Body of pancreas (tissue), 4 donors: ENCODE results near the gene TGFBI. TPM values are rescaled to one million over a fixed set of nuclear protein-coding genes. Genes with fewer than 3 reads are reported as not detected.

Source experiments
- ATAC-seq: fragments of 150-250 bp; one replicate; pipeline ENCODE4 v1.9.1; 2016
- DNase-seq, 4 donors: peaks; one replicate each; pipeline ENCODE4 v3.0.0-alpha.2; 2019
- H3K27ac ChIP-seq, 4 donors: fragments of 200-600 bp; sonication (generic); 1 replicate in 3 of 4; 2 replicates in 1 of 4; pipeline versions ENCODE4 v1.5.1 to v1.6.1; 2016 to 2019; ENCODE audit warnings: mild to moderate bottlenecking in 1 of 4, mixed read lengths in 1 of 4, moderate library complexity in 1 of 4
- H3K27me3 ChIP-seq, 2 donors: fragments of 200-600 bp; sonication (generic); one replicate each; pipeline ENCODE4 v1.6.0; 2016; ENCODE audit warnings: mild to moderate bottlenecking in 1 of 2
- H3K36me3 ChIP-seq, 2 donors: fragments of 200-600 bp; sonication (generic); replicated peaks in 1 of 2; 2 replicates each; pipeline ENCODE4 v1.5.1; 2016; ENCODE audit warnings: low read depth in 2 of 2; ENCODE audit not compliant: insufficient read depth in 1 of 2
- H3K4me1 ChIP-seq: fragments of 200-600 bp; sonication (generic); one replicate; pipeline ENCODE4 v1.6.0; 2016
- H3K4me3 ChIP-seq, 2 donors: fragments of 200-600 bp; sonication (generic); 1 replicate in 1 of 2; 2 replicates in 1 of 2; pipeline ENCODE4 v1.5.1; 2016 to 2019
- H3K9me3 ChIP-seq, 3 donors: fragments of 200-600 bp; sonication (generic); 1 replicate in 2 of 3; 2 replicates in 1 of 3; pipeline ENCODE4 v1.5.1; 2016
- POLR2A ChIP-seq, 3 donors: fragments of 450-650 bp; IDR thresholded peaks; one replicate each; pipeline ENCODE4 v1.6.1; 2016; ENCODE audit warnings: antibody characterized with exemption in 3 of 3, mild to moderate bottlenecking in 2 of 3
- WGBS, 2 donors: methylation state at CpG; one replicate each; pipeline ENCODE4 v1.1.5; 2017; 5-methylcytosine and 5-hydroxymethylcytosine counted together
- intact Hi-C: fragments of 100-400 bp; cut with DNase I; formaldehyde crosslinking; loops from one replicate; pipeline ENCODE4 v1.15.1; 2023
- total RNA-seq, 2 donors: library from RNA; depleted of rRNA; stranded (reverse); fragments of >200 nt; gene quantifications; one replicate each; pipeline ENCODE4 v1.1.0, GENCODE V29; 2016
- TF ChIP-seq, protein P1 (sequence below), 7 experiments: fragments of 450-650 bp in 4 of 7; fragments of 200-600 bp in 3 of 7; sonication (generic) in 3 of 7; IDR thresholded peaks; one replicate each; pipeline ENCODE4 v1.5.1; 2016 to 2019; ENCODE audit warnings: antibody characterized with exemption in 7 of 7

The TGFBI gene
- total RNA-seq, 2 donors from 2014 or later: 7.6 to 23.9 TPM

DNA sequence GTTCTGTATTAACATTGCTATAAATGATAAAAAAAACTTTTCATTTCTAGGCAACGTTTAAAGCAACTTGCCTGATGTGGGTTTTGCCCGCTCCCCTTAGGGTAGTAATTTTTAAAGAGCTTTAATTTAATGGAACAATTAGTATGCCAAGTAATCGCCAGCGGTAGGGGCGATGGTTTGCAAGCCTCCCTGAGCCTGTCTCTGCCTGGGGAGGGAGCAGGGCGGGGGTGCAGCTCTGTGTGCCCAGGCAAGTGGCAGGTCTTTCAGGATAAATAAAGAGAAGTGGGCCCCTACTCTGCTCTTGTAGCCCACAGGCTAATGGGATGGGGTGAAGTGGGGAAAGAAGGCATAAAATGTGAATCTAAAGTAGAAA lies 13.8 kb upstream of the TGFBI start:
- H3K4me3 ChIP-seq: no peak overlapping the region
- no peaks in the 10 kb centered on the region for H3K4me1 ChIP-seq
- no peaks in the 10 kb centered on the region for H3K9me3 ChIP-seq
- 90 to 93% methylated on average over 6 of the region's 6 CpGs for WGBS, 2 donors
- DNase-seq (no peak), ATAC-seq (no peak)
- no peaks in the 10 kb centered on the region for H3K27me3 ChIP-seq
- H3K36me3 ChIP-seq: no peaks in the 10 kb centered on the region
- no peak overlapping the region for H3K27ac ChIP-seq
- TF ChIP-seq, protein P1, sequence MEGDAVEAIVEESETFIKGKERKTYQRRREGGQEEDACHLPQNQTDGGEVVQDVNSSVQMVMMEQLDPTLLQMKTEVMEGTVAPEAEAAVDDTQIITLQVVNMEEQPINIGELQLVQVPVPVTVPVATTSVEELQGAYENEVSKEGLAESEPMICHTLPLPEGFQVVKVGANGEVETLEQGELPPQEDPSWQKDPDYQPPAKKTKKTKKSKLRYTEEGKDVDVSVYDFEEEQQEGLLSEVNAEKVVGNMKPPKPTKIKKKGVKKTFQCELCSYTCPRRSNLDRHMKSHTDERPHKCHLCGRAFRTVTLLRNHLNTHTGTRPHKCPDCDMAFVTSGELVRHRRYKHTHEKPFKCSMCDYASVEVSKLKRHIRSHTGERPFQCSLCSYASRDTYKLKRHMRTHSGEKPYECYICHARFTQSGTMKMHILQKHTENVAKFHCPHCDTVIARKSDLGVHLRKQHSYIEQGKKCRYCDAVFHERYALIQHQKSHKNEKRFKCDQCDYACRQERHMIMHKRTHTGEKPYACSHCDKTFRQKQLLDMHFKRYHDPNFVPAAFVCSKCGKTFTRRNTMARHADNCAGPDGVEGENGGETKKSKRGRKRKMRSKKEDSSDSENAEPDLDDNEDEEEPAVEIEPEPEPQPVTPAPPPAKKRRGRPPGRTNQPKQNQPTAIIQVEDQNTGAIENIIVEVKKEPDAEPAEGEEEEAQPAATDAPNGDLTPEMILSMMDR (IDR thresholded peaks at IDR 0.05): no peak
- TF ChIP-seq POLR2A (IDR thresholded peaks at IDR 0.05): no peak
- intact Hi-C loops: no loop called here

DNA sequence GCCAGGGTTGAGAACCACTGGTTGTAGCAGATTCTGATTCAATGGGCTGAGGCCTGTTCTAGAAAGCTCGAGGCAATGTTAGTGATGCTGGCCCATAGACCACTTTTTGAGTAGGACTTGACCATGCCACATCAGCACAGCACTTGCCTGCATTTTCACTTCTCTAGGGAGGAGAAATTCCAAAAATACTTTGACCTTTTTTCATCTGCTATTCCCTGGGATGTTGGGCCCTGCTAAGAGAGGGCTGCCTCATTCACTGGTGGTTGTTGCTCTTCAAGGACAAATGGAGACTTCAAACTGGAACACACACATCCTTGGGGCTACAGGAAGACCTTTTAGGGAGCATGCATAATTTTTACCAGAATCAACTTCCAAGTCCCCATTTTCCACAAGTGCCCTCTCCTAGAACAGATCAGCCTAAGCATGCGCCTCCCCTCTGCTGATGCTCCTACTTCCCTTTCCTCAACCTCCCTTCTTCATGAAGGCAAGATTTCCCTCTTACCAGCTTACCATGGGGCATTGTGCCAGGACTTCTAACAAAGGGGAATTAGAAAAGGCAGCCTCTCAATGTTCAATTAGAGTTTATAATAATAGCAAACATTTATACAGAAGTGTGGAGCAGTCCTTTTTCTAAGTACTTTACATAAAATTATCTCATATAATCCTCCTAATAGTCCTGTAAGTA lies 12.7 kb upstream of the TGFBI start:
- no peak for TF ChIP-seq POLR2A (IDR thresholded peaks at IDR 0.05)
- TF ChIP-seq, protein P1 (IDR thresholded peaks at IDR 0.05): no peak
- H3K4me1 ChIP-seq: peaks cover 5% of the 10 kb centered on the region
- intact Hi-C loops: no loop called here
- H3K36me3 ChIP-seq: no peaks in the 10 kb centered on the region
- ATAC-seq (no peak), DNase-seq (no peak)
- no peaks in the 10 kb centered on the region for H3K9me3 ChIP-seq
- H3K4me3 ChIP-seq: no peak overlapping the region
- 91 to 93% methylated on average over 2 of the region's 2 CpGs for WGBS, 2 donors
- H3K27ac ChIP-seq: no peak overlapping the region
- H3K27me3 ChIP-seq: no peaks in the 10 kb centered on the region

DNA sequence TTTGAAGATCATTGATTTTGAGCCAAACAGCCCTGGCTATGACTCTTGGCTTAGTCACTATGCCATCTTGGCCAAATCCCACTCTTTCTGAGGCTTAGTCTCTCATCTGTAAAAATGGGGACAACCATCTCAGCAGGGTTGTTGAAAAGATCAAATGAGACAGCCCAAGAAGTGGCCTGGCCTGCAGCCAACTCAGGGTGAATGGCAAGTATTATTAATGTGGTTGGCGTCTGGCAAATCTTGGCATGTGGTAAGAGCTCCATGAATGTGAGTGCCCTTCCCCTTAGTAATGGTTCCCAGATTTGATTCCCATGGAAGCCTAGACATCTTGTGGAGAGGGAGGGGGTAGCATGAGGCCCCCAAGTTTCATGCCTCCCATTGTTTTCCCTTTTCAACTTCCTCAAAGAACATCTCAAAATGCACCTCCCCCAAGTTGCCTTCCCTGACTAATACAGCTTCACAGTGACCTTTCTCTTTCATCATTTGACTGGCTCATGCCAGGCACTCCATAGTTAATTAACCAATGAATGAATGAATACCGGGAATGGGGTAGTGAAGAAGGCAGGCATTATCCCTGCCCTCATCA lies 11.8 kb upstream of the TGFBI start:
- H3K4me3 ChIP-seq: no peak overlapping the region
- ATAC-seq (no peak), DNase-seq (peak in 1 of 4 donors; percentile 23)
- H3K36me3 ChIP-seq: no peaks in the 10 kb centered on the region
- H3K4me1 ChIP-seq: peaks cover 5% of the 10 kb centered on the region
- H3K27me3 ChIP-seq: no peaks in the 10 kb centered on the region
- no peaks in the 10 kb centered on the region for H3K9me3 ChIP-seq
- TF ChIP-seq, protein P1 (IDR thresholded peaks at IDR 0.05): no peak
- no peak for TF ChIP-seq POLR2A (IDR thresholded peaks at IDR 0.05)
- H3K27ac ChIP-seq: no peak overlapping the region
- intact Hi-C loops: no loop called here
- WGBS, 2 donors: 59 to 65% methylated on average over 2 of the region's 2 CpGs

DNA sequence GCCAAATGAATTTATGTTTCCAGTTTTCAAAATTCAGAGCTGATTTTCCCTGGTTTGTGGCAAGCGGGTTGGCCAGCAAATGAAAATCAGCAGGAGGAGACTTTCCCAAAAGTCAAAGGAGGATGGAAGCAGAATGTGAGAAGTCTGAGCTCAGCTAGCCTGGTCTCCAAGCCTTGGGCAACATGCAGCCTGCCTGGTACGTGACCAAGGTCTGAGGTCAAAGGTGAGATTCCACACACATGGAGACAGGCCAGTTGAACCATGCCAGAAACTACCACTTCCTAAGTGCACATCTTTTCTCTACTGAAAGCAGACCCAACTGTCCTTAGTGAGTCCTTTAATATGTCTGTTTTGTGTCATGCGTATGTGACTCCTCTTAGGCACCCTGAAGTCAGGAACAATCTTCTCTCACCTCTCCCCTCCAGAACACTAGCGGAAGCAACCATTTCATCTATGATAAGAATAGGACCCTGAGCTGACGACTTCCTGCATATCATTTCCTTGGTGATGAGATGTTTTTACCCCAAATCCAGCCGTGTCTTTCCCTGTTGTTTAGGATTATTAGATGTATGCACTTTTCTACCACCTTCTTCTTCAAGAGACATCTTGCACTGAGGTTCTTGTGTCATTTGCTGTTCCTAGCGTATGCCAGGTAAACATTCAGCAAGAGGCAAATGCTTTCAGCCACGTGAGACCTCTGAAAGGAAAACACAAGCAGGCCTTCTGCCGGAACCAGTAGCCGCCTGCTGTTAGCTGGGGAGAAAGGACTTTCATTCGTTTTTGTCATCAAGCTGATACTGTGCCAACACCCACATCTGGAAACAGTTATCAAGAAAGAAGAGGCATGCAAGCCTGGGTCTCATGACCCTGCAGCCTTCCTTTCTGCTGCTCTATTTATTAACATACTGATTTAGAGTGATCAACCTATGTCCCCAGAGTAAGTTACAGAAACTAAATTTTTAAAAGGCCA lies 9.7 kb upstream of the TGFBI start:
- intact Hi-C loops: no loop called here
- DNase-seq: no peak
- Histone ChIP-seq H3K4me3 (no peak overlapping the region), H3K27me3 (no peaks in the 10 kb centered on the region), H3K36me3 (no peaks in the 10 kb centered on the region), H3K4me1 (peaks cover 5% of the 10 kb centered on the region), H3K9me3 (no peaks in the 10 kb centered on the region), H3K27ac (no peak overlapping the region)
- TF ChIP-seq POLR2A (IDR thresholded peaks at IDR 0.05): no peak
- TF ChIP-seq, protein P1 (IDR thresholded peaks at IDR 0.05): no peak
- ATAC-seq: no peak
- 66 to 73% methylated on average over 11 of the region's 11 CpGs for WGBS, 2 donors
